Mucosa of gallbladder (tissue), 1 donor: ENCODE data around the gene ADAM15. TPM values are rescaled to one million over a fixed set of nuclear protein-coding genes. Genes with fewer than 3 reads are reported as not detected.
A peak's percentile ranks its signal among the peaks of the same experiment; 100 is the strongest.

Experiments used
- DNase-seq: peaks from one replicate; pipeline ENCODE4 v3.0.0-alpha.2; 2020; ENCODE audit warnings: low spot score
- total RNA-seq: library from RNA; stranded (reverse); gene quantifications from one replicate; pipeline ENCODE4 v1.2.1, GENCODE V29; 2021
- donor health status: DM: no; HTN: no; CAD: no.

ADAM15 gene
- total RNA-seq: 146 TPM

- peak; percentile 84 for DNase-seq
Observed at GRCh38 chr1:155050560-155051341, at the start of gene ADAM15. Gene ADAM15, plus strand, starts transcription at chr1:155051316. Its CDS starts 71 bp downstream, at chr1:155051387.

GRCh38 chr1:155001425-155001674 is 49.8 kb upstream of the ADAM15 start:
- no peak for DNase-seq

GRCh38 chr1:155001675-155002463 is 49.2 kb upstream of the ADAM15 start:
- DNase-seq: peak; percentile 100

- no peak for DNase-seq
Observed at GRCh38 chr1:155002464-155003226, 48.5 kb upstream of the ADAM15 start, which contains the start of gene ZBTB7B. Gene ZBTB7B, plus strand, starts transcription at chr1:155002802. Its CDS starts 11,859 bp downstream, at chr1:155014661.

- DNase-seq: no peak
Observed at GRCh38 chr1:155003227-155003765, 47.8 kb upstream of the ADAM15 start.

- DNase-seq: no peak
Observed at GRCh38 chr1:155003766-155004351, 47.3 kb upstream of the ADAM15 start.

- DNase-seq: no peak
Observed at GRCh38 chr1:155004352-155005075, 46.6 kb upstream of the ADAM15 start.

- DNase-seq: peak; percentile 65
Observed at GRCh38 chr1:155005076-155006011, 45.8 kb upstream of the ADAM15 start.

- DNase-seq: no peak
Observed at GRCh38 chr1:155006601-155007101, 44.5 kb upstream of the ADAM15 start.

- DNase-seq: no peak
Observed at GRCh38 chr1:155007251-155007828, 43.8 kb upstream of the ADAM15 start.

- no peak for DNase-seq
Observed at GRCh38 chr1:155008015-155008941, 42.8 kb upstream of the ADAM15 start.

- DNase-seq: no peak
Observed at GRCh38 chr1:155009221-155009711, 41.9 kb upstream of the ADAM15 start.

- no peak for DNase-seq
Observed at GRCh38 chr1:155009742-155010141, 41.4 kb upstream of the ADAM15 start.

GRCh38 chr1:155010211-155010918 is 40.8 kb upstream of the ADAM15 start:
- no peak for DNase-seq

- DNase-seq: no peak
Observed at GRCh38 chr1:155011004-155011416, 40.1 kb upstream of the ADAM15 start.

- no peak for DNase-seq
Observed at GRCh38 chr1:155011437-155012025, 39.6 kb upstream of the ADAM15 start.

GRCh38 chr1:155012026-155012546 is 39.0 kb upstream of the ADAM15 start:
- peak; percentile 68 for DNase-seq
